ENCODE results near the gene MACROD2. TPM values are rescaled to one million over a fixed set of nuclear protein-coding genes. Genes with fewer than 3 reads are reported as not detected.

The MACROD2 gene
- polyA plus RNA-seq, 2 of the 4 experiments (the other 2 are of a cell fraction): 0.96 to 1.3 TPM

DNA sequence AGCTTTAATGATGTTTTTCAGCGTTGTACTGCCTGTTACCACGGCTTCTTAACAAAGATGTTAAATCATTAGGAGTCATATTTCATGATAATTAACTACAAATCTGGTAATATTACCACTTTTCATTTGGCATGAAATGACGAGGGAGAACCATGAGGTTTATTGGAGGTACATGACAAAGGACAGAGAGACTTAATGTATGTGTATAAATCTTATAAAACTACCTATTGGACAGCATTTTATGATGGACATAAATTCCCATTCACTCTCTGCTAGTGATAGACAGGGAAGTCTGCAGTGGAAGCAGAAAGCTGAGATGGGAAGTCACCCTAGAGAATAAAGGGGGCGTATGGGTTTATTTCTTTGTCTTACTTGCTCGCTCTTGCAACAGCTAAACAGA lies 1292.0 kb downstream of the MACROD2 start:
- DNase-seq (ENCODE audit: low read depth in 1 of 2, low spot score in 1 of 2) (no peak), ATAC-seq (no peak), FAIRE-seq (peak; percentile 74)
- TF ChIP-seq RAD21 (conservative IDR thresholded peaks at IDR 0.05 in 1 of 2, IDR thresholded peaks at IDR 0.05 in 1 of 2) (no peak), NFE2L2 (conservative IDR thresholded peaks at IDR 0.05; ENCODE audit: low read length) (no peak)
- ChIA-PET CTCF (interaction anchor here (1.3 kb wide), 1 partner anchor 9 kb away, joined by 3 read pairs; no protein-coding TSS in a partner anchor), POLR2A (no interaction called here)
- Histone ChIP-seq H3K4me3 (no peak overlapping the region), H3K4me2 (no peak overlapping the region), H3K4me1 (no peaks in the 10 kb centered on the region), H3K27ac (no peak overlapping the region), H3K9me3 (no peaks in the 10 kb centered on the region)
- 54% methylated on average over 5 of the region's 5 CpGs for WGBS (ENCODE audit: missing lambda C conversion rate)

DNA sequence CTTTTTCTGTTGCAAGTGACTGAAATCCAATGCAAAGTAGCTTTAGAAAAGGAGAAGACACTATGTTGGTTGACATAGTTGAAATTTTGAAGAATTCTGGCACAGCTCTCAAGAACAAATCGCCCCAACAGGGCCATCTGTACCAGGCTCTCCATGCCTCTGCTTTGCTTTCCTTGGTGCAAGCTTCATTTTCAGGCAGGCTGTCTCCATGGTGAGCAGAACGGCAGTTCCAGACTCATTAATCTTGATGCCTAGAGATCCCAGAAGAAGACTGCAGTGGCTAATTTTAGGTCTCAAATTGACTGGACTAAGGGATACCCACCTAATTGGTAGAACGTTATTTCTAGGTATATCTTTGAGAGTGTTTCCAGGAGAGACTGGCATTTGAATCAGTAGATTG lies 1292.8 kb downstream of the MACROD2 start:
- DNase-seq (ENCODE audit: low read depth in 1 of 2, low spot score in 1 of 2) (no peak), ATAC-seq (no peak), FAIRE-seq (no peak)
- POLR2A ChIA-PET: no interaction called here
- CTCF ChIA-PET: interaction anchor here (1.3 kb wide), 1 partner anchor 8 kb away, joined by 3 read pairs; no protein-coding TSS in a partner anchor
- Histone ChIP-seq H3K27ac (no peak overlapping the region), H3K4me3 (no peak overlapping the region), H3K4me2 (no peak overlapping the region), H3K9me3 (no peaks in the 10 kb centered on the region), H3K4me1 (no peaks in the 10 kb centered on the region)
- TF ChIP-seq EP300 (IDR thresholded peaks at IDR 0.05): no peak
- no peak for TF ChIP-seq TFCP2L1 (CRISPR knock-in tag; IDR thresholded peaks at IDR 0.05)
- TF ChIP-seq CBX2 (IDR thresholded peaks at IDR 0.05; ENCODE audit: borderline replicate concordance, low read depth): no peak
- no peak for TF ChIP-seq EHMT2 (IDR thresholded peaks at IDR 0.05; ENCODE audit: low read depth)
- TF ChIP-seq CEBPB (IDR thresholded peaks at IDR 0.05): no peak
- no peak for TF ChIP-seq RARB (CRISPR knock-in tag; IDR thresholded peaks at IDR 0.05)
- TF ChIP-seq, protein P1, sequence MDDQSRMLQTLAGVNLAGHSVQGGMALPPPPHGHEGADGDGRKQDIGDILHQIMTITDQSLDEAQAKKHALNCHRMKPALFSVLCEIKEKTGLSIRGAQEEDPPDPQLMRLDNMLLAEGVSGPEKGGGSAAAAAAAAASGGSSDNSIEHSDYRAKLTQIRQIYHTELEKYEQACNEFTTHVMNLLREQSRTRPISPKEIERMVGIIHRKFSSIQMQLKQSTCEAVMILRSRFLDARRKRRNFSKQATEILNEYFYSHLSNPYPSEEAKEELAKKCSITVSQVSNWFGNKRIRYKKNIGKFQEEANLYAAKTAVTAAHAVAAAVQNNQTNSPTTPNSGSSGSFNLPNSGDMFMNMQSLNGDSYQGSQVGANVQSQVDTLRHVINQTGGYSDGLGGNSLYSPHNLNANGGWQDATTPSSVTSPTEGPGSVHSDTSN (IDR thresholded peaks at IDR 0.05): no peak
- no peak for TF ChIP-seq MAFK (IDR thresholded peaks at IDR 0.05; ENCODE audit: partially characterized antibody)
- no peak for TF ChIP-seq RNF2 (IDR thresholded peaks at IDR 0.05; ENCODE audit: borderline replicate concordance, low read depth)
- TF ChIP-seq JUNB (IDR thresholded peaks at IDR 0.05): no peak
- TF ChIP-seq BHLHE40 (IDR thresholded peaks at IDR 0.05; ENCODE audit: low read depth, low read length): no peak
- TF ChIP-seq GATA3 (IDR thresholded peaks at IDR 0.05; ENCODE audit: borderline replicate concordance): no peak
- TF ChIP-seq, protein P2, sequence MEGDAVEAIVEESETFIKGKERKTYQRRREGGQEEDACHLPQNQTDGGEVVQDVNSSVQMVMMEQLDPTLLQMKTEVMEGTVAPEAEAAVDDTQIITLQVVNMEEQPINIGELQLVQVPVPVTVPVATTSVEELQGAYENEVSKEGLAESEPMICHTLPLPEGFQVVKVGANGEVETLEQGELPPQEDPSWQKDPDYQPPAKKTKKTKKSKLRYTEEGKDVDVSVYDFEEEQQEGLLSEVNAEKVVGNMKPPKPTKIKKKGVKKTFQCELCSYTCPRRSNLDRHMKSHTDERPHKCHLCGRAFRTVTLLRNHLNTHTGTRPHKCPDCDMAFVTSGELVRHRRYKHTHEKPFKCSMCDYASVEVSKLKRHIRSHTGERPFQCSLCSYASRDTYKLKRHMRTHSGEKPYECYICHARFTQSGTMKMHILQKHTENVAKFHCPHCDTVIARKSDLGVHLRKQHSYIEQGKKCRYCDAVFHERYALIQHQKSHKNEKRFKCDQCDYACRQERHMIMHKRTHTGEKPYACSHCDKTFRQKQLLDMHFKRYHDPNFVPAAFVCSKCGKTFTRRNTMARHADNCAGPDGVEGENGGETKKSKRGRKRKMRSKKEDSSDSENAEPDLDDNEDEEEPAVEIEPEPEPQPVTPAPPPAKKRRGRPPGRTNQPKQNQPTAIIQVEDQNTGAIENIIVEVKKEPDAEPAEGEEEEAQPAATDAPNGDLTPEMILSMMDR (IDR thresholded peaks at IDR 0.05): no peak
- TF ChIP-seq ESRRA (IDR thresholded peaks at IDR 0.05; ENCODE audit: borderline replicate concordance, low read length): no peak
- no peak for TF ChIP-seq ZC3H11A (IDR thresholded peaks at IDR 0.05)
- TF ChIP-seq ZNF302 (CRISPR knock-in tag; IDR thresholded peaks at IDR 0.05): no peak
- 34% methylated on average over 3 of the region's 3 CpGs for WGBS (ENCODE audit: missing lambda C conversion rate)

DNA sequence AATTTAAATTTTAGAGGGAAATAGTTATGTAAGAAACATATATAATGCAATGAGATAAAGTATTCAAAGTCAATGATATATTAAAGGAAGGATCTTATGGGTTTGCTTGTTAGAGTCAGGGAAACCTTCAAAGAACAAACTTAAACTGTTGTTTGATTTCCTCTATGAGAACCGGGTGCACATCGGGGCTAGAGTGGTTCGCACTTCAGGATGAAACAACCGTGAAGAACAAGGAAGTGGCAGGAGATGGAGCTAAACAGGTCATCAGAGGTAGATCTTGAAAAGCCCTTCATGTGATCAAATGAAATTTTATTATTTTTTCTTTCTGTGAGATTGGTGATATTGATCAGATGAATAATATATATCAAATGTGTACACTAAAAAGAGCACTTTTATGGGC lies 1294.0 kb downstream of the MACROD2 start:
- ChIA-PET POLR2A (no interaction called here), CTCF (no interaction called here)
- no peak overlapping the region for H3K4me2 ChIP-seq
- no peaks in the 10 kb centered on the region for H3K9me3 ChIP-seq
- H3K4me3 ChIP-seq: no peak overlapping the region
- no peak for FAIRE-seq
- ATAC-seq: no peak
- H3K4me1 ChIP-seq: no peaks in the 10 kb centered on the region
- 32% methylated on average over 4 of the region's 4 CpGs for WGBS (ENCODE audit: missing lambda C conversion rate)
- no peak overlapping the region for H3K27ac ChIP-seq
- DNase-seq (ENCODE audit: low read depth in 1 of 2, low spot score in 1 of 2): no peak
- TF ChIP-seq CBX8 (IDR thresholded peaks at IDR 0.05) (no peak), TFCP2L1 (CRISPR knock-in tag; IDR thresholded peaks at IDR 0.05) (no peak), RFX5 (IDR thresholded peaks at IDR 0.05) (no peak), NFE2L2 (conservative IDR thresholded peaks at IDR 0.05; ENCODE audit: low read length) (no peak), CHD2 (IDR thresholded peaks at IDR 0.05; ENCODE audit: low read length, partially characterized antibody) (no peak), MAFK (IDR thresholded peaks at IDR 0.05; ENCODE audit: partially characterized antibody) (no peak), HEYL (CRISPR knock-in tag; IDR thresholded peaks at IDR 0.05) (no peak)
- TF ChIP-seq, protein P3, sequence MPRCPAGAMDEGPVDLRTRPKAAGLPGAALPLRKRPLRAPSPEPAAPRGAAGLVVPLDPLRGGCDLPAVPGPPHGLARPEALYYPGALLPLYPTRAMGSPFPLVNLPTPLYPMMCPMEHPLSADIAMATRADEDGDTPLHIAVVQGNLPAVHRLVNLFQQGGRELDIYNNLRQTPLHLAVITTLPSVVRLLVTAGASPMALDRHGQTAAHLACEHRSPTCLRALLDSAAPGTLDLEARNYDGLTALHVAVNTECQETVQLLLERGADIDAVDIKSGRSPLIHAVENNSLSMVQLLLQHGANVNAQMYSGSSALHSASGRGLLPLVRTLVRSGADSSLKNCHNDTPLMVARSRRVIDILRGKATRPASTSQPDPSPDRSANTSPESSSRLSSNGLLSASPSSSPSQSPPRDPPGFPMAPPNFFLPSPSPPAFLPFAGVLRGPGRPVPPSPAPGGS (IDR thresholded peaks at IDR 0.05): no peak
- TF ChIP-seq, protein P4, sequence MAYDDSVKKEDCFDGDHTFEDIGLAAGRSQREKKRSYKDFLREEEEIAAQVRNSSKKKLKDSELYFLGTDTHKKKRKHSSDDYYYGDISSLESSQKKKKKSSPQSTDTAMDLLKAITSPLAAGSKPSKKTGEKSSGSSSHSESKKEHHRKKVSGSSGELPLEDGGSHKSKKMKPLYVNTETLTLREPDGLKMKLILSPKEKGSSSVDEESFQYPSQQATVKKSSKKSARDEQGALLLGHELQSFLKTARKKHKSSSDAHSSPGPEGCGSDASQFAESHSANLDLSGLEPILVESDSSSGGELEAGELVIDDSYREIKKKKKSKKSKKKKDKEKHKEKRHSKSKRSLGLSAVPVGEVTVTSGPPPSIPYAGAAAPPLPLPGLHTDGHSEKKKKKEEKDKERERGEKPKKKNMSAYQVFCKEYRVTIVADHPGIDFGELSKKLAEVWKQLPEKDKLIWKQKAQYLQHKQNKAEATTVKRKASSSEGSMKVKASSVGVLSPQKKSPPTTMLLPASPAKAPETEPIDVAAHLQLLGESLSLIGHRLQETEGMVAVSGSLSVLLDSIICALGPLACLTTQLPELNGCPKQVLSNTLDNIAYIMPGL (CRISPR knock-in tag; IDR thresholded peaks at IDR 0.05; ENCODE audit: borderline replicate concordance): no peak
- TF ChIP-seq, protein P5, sequence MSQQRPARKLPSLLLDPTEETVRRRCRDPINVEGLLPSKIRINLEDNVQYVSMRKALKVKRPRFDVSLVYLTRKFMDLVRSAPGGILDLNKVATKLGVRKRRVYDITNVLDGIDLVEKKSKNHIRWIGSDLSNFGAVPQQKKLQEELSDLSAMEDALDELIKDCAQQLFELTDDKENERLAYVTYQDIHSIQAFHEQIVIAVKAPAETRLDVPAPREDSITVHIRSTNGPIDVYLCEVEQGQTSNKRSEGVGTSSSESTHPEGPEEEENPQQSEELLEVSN (IDR thresholded peaks at IDR 0.05; ENCODE audit: borderline replicate concordance, low read depth): no peak

Measured in A549 (cell line).